ENCODE measurements around the gene KCTD2. TPM values are rescaled to one million over a fixed set of nuclear protein-coding genes. Genes with fewer than 3 reads are reported as not detected.

KCTD2 gene
- total and polyA plus RNA-seq, 9 of the 15 experiments (the other 6 are each of a cell fraction or from before 2014, with no cell fraction given), result 1.7 to 32.9 (median 15.8) TPM

DNA sequence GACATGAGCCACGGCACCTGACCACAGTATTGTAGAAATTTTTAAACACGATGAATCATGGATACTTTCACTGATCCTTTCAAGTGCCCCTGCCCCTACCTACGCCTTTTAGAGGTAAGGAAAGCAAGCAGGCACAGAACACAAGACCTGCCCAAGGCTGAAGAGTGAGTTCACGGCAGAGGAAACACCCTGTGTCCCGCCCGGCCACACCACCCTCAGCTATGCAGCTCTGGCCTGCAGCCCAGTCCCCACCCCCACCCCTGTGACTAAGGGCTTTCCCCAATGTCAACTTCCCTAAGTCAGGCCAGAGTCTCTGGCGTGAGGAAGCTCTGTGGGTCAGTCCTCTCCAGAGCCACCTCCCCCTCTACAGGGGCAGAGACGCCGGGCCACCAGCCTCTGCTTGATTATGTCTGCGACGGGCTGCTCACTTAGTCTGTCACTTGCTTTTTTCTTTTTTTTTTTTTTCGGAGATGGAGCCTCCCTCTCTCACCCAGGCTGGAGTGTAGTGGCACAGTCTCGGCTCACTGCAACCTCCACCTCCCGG, 49.1 kb downstream of the KCTD2 start (continued):
- TF ChIP-seq KLF6 (CRISPR knock-in tag; IDR thresholded peaks at IDR 0.05; ENCODE audit: borderline replicate concordance), result no peak
- no peak for TF ChIP-seq SAP30 (IDR thresholded peaks at IDR 0.05; ENCODE audit: borderline replicate concordance, insufficient read depth, low read depth, low read length, poor library complexity, severe bottlenecking)
- no peak for TF ChIP-seq TGIF2 (CRISPR knock-in tag; IDR thresholded peaks at IDR 0.05)
- no peak for TF ChIP-seq POLR2AphosphoS5 (IDR thresholded peaks at IDR 0.05; ENCODE audit: control insufficient read depth, insufficient read depth, low read depth, low read length)
- no peak for TF ChIP-seq PURB (CRISPR knock-in tag; IDR thresholded peaks at IDR 0.05; ENCODE audit: low read depth)
- TF ChIP-seq, protein P1, sequence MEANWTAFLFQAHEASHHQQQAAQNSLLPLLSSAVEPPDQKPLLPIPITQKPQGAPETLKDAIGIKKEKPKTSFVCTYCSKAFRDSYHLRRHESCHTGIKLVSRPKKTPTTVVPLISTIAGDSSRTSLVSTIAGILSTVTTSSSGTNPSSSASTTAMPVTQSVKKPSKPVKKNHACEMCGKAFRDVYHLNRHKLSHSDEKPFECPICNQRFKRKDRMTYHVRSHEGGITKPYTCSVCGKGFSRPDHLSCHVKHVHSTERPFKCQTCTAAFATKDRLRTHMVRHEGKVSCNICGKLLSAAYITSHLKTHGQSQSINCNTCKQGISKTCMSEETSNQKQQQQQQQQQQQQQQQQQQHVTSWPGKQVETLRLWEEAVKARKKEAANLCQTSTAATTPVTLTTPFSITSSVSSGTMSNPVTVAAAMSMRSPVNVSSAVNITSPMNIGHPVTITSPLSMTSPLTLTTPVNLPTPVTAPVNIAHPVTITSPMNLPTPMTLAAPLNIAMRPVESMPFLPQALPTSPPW (CRISPR knock-in tag; IDR thresholded peaks at IDR 0.05), result peak; percentile 75
- TF ChIP-seq HMG20B (CRISPR knock-in tag; IDR thresholded peaks at IDR 0.05), result no peak
- TF ChIP-seq ESRRA (IDR thresholded peaks at IDR 0.05; ENCODE audit: borderline replicate concordance, low read depth), result peak; percentile 82
- TF ChIP-seq, protein P2, sequence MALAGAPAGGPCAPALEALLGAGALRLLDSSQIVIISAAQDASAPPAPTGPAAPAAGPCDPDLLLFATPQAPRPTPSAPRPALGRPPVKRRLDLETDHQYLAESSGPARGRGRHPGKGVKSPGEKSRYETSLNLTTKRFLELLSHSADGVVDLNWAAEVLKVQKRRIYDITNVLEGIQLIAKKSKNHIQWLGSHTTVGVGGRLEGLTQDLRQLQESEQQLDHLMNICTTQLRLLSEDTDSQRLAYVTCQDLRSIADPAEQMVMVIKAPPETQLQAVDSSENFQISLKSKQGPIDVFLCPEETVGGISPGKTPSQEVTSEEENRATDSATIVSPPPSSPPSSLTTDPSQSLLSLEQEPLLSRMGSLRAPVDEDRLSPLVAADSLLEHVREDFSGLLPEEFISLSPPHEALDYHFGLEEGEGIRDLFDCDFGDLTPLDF (CRISPR knock-in tag; IDR thresholded peaks at IDR 0.05), result no peak
- TF ChIP-seq SMAD4 (CRISPR knock-in tag; conservative IDR thresholded peaks at IDR 0.05), result peak; percentile 78
- peak in 1 of 2 experiments; percentile 71; a peak in 1 of 4 replicates for TF ChIP-seq ARNT (IDR thresholded peaks at IDR 0.05)
- no peak for TF ChIP-seq SIRT6 (IDR thresholded peaks at IDR 0.05; ENCODE audit: low read depth, low read length)
- no peak for TF ChIP-seq ZNF212 (CRISPR knock-in tag; IDR thresholded peaks at IDR 0.05)
- TF ChIP-seq, protein P3, sequence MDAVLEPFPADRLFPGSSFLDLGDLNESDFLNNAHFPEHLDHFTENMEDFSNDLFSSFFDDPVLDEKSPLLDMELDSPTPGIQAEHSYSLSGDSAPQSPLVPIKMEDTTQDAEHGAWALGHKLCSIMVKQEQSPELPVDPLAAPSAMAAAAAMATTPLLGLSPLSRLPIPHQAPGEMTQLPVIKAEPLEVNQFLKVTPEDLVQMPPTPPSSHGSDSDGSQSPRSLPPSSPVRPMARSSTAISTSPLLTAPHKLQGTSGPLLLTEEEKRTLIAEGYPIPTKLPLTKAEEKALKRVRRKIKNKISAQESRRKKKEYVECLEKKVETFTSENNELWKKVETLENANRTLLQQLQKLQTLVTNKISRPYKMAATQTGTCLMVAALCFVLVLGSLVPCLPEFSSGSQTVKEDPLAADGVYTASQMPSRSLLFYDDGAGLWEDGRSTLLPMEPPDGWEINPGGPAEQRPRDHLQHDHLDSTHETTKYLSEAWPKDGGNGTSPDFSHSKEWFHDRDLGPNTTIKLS (IDR thresholded peaks at IDR 0.05; ENCODE audit: borderline replicate concordance, low read depth), result no peak
- no peak for TF ChIP-seq ZSCAN29 (IDR thresholded peaks at IDR 0.05)
- TF ChIP-seq, protein P4, sequence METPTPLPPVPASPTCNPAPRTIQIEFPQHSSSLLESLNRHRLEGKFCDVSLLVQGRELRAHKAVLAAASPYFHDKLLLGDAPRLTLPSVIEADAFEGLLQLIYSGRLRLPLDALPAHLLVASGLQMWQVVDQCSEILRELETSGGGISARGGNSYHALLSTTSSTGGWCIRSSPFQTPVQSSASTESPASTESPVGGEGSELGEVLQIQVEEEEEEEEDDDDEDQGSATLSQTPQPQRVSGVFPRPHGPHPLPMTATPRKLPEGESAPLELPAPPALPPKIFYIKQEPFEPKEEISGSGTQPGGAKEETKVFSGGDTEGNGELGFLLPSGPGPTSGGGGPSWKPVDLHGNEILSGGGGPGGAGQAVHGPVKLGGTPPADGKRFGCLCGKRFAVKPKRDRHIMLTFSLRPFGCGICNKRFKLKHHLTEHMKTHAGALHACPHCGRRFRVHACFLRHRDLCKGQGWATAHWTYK (CRISPR knock-in tag; IDR thresholded peaks at IDR 0.05), result no peak
- TF ChIP-seq, protein P5, sequence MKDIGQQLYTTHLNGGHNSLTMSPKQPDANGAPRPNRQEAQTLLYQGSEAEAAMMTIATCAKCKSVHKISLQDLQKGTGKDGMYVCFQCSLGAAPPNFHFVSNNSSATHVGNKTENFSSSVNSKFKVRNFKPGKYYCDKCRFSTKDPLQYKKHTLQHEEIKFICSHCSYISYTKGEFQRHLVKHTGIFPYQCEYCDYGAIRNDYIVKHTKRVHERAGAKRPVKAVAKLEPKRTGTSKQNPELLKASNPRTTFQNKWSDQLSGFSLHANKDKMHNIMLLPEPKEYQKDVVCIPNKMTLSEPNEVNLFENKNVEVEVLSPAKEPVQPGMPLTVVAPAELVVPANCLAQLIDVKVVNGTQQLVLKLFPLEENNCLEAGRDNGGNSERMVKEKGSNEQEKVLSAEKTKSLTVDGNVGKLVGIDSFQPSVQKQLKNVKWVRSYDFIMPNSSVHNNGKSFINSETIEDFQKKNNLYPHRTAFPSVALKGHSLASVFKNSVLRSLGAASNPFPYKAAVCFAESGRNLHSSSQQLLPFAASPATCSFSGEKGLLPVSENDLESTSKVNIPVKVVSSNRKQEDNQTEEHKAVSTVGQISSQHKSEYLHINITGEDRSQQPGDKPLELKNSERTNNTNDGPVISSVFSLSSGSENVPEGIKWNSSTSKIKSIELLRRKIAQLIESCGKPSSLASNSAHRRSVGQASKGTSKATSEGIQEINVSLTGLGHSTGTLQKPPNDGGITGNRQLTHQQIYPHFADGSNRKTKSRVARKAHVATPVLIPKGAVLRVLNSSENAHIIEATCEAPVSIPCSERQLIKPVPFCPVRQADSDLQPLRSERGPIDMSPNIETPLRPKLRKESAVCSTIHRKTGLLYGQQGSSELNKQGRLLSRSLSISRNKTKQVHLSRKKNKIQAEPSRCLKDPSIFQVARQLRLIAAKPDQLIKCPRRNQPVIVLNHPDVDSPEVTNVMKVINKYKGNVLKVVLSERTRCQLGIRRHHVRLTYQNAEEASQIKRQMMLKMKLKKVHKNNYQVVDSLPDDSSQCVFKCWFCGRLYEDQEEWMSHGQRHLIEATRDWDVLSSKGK (CRISPR knock-in tag; IDR thresholded peaks at IDR 0.05), result no peak
- peak; percentile 99 for TF ChIP-seq NFIC (IDR thresholded peaks at IDR 0.05)
- TF ChIP-seq RBM25 (IDR thresholded peaks at IDR 0.05; ENCODE audit: low read depth, low read length, severe bottlenecking), result no peak
